Bronchial epithelial cell (primary cell): Measurements from ENCODE around the gene RAP1B. TPM values are rescaled to one million over a fixed set of nuclear protein-coding genes. Genes with fewer than 3 reads are reported as not detected.
A peak's percentile ranks its signal among the peaks of the same experiment; 100 is the strongest.

Source experiments
- DNase-seq: peaks from one replicate; pipeline ENCODE4 v3.0.0-alpha.2; 2010; ENCODE audit warnings: low read depth
- FAIRE-seq: peaks from 2 replicates; lab custom pipeline; 2011; peaks lifted over from hg19 to GRCh38; lab: Jason Lieb, UNC
- H3K27me3 ChIP-seq: 2 replicates; pipeline ENCODE4 v1.5.1; 2011; ENCODE audit warnings: low read length; ENCODE audit not compliant: control insufficient read depth, insufficient read depth
- H3K36me3 ChIP-seq: 2 replicates; pipeline ENCODE4 v1.5.1; 2011; ENCODE audit warnings: low read length; ENCODE audit not compliant: control insufficient read depth, insufficient read depth
- H3K4me3 ChIP-seq: 2 replicates; pipeline ENCODE4 v1.5.1; 2011; ENCODE audit warnings: mild to moderate bottlenecking, low read depth, low read length, control low read depth
- CTCF ChIP-seq: IDR thresholded peaks from 2 replicates; pipeline ENCODE4 v1.5.1; 2011; ENCODE audit warnings: mild to moderate bottlenecking, moderate library complexity, low read length, control low read depth, inconsistent platforms; ENCODE audit not compliant: insufficient read depth, severe bottlenecking
- total RNA-seq: library from RNA; depleted of rRNA; stranded (reverse); fragments of >200 nt; gene quantifications from 2 replicates; pipeline ENCODE4 v1.2.1, GENCODE V29; 2014

RAP1B gene
- total RNA-seq, 1 donor from 2014 or later: 175 TPM

- no peak for FAIRE-seq
- no peak overlapping the region for H3K4me3 ChIP-seq
- H3K36me3 ChIP-seq: no peaks in the 10 kb centered on the region
- no peaks in the 10 kb centered on the region for H3K27me3 ChIP-seq
- DNase-seq: peak; percentile 71
- TF ChIP-seq CTCF: no peak
These were observed 6.6 kb downstream of the RAP1B start for GRCh38 chr12:68617160-68617926.

- FAIRE-seq (no peak), DNase-seq (no peak)
- Histone ChIP-seq H3K4me3 (no peak overlapping the region), H3K36me3 (peaks cover 1% of the 10 kb centered on the region), H3K27me3 (no peaks in the 10 kb centered on the region)
- no peak for TF ChIP-seq CTCF
These were observed 8.8 kb downstream of the RAP1B start for GRCh38 chr12:68619541-68619940.

- Histone ChIP-seq H3K4me3 (no peak overlapping the region), H3K36me3 (peaks cover 6% of the 10 kb centered on the region), H3K27me3 (no peaks in the 10 kb centered on the region)
- no peak for TF ChIP-seq CTCF
- no peak for FAIRE-seq
- no peak for DNase-seq
These were observed 10.1 kb downstream of the RAP1B start for GRCh38 chr12:68620519-68621471.

- no peak for TF ChIP-seq CTCF
These were observed 10.9 kb downstream of the RAP1B start for GRCh38 chr12:68621472-68622081.

GRCh38 chr12:68622250-68622649 is 11.6 kb downstream of the RAP1B start:
- Histone ChIP-seq H3K27me3 (no peaks in the 10 kb centered on the region), H3K36me3 (peaks cover 8% of the 10 kb centered on the region), H3K4me3 (no peak overlapping the region)
- DNase-seq (no peak), FAIRE-seq (no peak)
- TF ChIP-seq CTCF: no peak

More at GRCh38 chr12:68621472-68622081, 10.9 kb downstream of the RAP1B start:
- no peak overlapping the region for H3K4me3 ChIP-seq
- DNase-seq (no peak), FAIRE-seq (no peak)
- no peaks in the 10 kb centered on the region for H3K27me3 ChIP-seq
- H3K36me3 ChIP-seq: peaks cover 6% of the 10 kb centered on the region
